ELF-1 (cell line): ENCODE results near the gene SOX6.

ENCODE experiments used
- DNase-seq: peaks from one replicate; pipeline ENCODE4 v3.0.0-alpha.2; 2016; ENCODE audit warnings: low read depth, low spot score

SOX6 gene

DNA sequence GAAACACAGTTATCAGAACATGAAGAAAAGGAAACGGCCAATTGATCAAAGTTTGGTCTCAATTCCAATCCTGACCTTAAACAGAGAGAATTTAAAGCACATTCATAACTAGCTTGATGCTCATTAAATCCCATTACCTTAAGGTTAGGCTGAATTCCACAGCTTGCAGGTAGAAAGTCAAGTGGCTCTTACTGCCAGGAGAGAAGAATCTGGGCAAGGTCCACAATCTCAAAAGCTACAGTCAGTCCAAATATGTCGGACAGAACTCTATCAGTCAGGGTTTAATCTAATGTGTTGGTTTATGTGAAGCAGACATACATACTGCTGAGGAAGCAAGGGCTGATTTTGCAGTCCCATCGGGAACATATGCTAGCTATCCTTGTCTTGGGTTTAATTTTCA is 348.8 kb downstream of the SOX6 start:
- DNase-seq, result no peak

GRCh38 chr11:16002942-16003341 is 353.4 kb downstream of the SOX6 start:
- DNase-seq, result no peak

DNA sequence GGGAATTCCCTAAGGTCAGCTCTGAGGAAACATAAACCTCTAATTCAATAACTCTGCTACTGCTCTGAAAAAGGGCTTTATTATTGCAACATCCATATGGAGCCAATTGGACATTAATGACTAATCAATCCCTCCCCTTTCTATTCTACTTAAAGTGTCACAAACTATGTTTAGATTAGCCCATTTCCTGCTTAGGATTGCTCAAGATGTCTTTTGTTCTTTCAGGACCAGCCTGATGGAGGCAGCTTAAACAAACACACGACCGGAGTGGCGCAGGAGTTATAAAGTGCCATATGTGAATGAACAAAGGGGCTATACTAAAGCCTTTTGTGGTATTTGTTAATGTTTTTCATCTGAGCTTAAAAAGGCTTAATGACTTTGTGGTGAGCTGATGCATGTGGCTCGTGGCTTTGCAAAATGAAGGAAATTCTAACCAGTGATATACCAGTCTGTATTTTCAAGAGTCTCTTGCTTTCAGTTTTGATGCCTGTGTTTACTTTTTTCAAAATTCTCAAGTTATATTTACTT is 354.4 kb downstream of the SOX6 start:
- DNase-seq, result no peak

DNA sequence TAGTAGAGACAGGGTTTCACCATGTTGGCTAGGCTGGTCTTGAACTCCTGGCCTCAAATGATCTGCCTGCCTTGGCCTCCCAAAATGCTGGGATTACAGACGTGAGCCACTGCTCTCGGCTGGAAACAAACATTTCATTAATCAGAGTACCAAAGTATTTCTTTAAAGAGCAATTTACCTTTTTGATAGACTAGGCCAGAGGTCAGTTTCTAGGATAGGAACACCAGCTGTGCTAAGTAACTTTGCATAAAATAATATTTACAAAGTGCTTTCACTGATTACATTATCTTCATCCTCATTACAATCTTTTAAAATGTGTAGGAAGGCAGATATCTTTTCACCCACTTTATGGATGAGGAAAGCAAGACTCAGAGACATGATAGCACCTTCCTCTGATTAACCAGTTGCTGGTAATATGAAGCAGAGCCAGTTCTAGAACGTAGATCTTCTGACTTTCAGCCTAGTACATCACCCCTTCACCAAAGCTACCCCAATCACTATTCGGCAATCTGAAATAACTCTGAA is 355.2 kb downstream of the SOX6 start:
- no peak for DNase-seq

DNA sequence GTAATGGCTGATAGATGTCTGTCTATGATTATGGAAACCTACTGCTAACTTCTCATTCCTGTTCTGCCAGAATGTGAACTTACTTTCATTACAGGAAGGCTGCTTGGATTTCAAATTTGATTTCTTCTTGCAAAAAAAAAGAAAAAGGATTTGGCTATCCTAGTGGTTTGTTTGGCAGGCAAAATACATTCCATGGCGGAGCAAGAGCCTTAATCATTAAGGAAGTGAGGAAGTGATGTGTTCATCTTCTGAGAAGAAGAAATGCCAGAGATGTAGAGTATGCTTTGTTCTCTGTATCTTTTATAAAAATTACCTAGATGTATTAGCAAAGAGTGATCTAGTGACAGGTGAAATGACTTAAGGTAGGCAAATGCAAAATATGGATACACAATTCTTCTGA is 356.3 kb downstream of the SOX6 start:
- no peak for DNase-seq

DNA sequence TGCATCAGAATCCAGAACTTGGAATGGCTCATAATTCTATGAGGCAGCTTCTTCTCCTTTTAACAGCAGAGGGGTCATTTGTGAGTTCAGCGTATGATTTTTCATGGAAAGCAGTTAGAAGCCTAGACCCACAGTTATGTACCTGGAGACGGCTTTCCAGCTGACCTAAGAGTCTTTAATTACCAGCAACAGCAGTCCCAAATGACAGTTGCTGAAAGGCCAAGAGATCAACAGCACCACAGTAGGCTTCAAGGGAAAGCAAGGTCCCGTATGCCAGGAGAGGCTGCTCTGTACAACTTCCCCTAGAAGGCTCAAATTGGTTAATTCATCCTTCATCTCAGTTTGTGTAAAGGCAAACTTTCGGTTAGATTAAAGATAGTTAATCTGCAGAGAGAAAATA is 363.0 kb downstream of the SOX6 start:
- peak; percentile 32 for DNase-seq

GRCh38 chr11:15991215-15991614 is 365.1 kb downstream of the SOX6 start:
- DNase-seq, result no peak

- DNase-seq, result no peak
Measured at GRCh38 chr11:15989685-15990084, 366.7 kb downstream of the SOX6 start.

DNA sequence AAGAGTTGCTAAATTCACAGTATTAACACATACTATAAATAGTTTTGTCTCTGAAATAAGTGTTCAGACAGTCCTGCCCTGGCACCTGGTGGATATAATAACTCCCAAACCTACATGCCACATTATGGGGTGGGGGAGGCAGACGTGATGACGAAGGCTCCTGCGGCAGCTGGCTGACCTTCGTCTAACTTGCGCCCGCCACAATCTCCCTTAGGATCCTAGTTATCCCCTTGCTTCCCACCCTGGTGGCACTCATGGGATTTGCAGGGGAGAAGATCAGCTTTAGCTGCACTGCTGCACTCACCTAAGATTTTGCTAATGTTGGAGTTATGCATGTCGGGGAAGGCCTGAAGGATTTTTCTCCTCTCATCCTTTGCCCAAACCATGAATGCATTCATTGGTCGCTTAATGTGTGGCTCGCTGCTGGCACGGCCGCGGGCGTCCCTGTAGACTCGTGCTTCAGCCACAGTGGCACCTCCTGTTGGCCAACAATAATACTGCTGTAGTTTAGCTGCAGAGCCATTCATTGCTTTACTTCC is 367.6 kb downstream of the SOX6 start:
- peak; percentile 65 for DNase-seq

- DNase-seq, result no peak
Measured at GRCh38 chr11:15988016-15988550, 368.3 kb downstream of the SOX6 start.

DNA sequence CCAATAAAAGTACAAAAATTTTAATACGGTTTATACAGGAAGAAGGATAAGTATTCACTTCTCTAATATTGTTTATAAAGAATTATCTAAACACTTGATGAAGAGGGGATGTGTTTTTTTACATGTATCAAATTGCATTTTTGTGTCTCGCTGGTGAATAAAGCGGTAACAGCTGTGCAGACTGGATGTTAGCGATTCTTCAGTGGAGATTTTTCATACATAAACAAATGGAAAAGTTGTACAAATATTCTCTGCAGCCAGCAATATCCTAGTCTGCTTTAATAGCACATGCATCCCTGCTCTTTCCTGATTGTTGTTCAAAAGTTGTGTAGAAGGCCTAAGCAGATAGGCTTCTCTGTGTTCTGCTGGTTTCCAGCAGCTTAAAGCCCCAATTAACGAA is 369.3 kb downstream of the SOX6 start:
- DNase-seq, result no peak

- no peak for DNase-seq
Measured at GRCh38 chr11:15985860-15986139, 370.5 kb downstream of the SOX6 start.

DNA sequence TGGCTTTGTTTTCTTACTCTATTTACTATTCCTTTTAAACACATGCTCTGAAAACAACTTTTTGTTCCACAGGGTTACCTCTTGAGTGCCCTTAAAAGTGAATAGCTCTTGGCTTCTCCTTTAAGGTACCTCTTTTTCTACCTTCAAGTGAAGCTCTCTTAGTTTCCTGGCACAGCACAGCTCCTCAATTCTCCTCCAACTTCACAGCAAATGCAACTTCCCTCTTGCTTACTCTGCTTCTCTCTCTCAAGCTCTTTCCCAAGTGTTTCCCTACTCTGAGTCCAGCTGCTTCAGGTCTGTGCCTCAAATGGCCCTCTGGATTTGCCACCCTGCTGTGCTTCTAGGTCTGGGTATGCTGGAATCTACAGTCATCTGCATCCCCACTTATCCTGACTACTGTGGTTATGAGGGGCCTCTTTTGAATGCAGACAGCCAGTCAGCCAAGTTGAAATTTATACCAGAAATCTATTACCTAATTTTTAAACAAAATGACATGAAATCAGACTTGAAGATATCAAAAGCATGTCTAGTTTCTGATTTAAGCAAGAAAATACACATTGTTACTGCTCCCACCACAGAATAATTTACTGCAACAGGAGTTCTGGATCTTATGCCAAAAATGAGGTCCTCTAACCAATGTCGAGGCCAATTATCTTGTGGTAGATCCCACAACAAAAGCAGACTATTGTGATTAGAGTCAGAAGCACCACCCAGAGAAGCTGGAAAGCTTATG is 371.1 kb downstream of the SOX6 start:
- no peak for DNase-seq

GRCh38 chr11:15981292-15981691 is 375.1 kb downstream of the SOX6 start:
- no peak for DNase-seq

- no peak for DNase-seq
Measured at GRCh38 chr11:15977116-15977515, 379.2 kb downstream of the SOX6 start.

- DNase-seq, result no peak
Measured at GRCh38 chr11:15976433-15977045, 379.8 kb downstream of the SOX6 start.

DNA sequence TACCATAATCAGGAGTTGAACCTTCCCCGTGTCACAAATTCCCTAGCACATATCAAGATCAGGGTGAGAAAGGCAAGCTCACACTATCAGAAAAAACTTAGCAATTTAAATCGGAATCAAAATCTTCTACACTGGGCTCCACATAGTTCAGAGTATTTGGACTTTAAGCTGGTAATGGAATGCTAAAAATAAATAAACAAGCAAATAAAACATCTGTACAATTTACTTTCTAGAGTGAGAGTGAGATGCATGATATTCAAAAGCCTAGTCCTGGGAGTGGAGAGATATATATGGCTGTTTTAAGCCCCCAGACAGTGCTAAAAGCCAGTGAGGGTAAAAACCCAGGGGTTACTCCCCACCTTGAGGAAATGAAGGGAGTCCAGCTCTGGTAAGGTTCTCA is 380.6 kb downstream of the SOX6 start:
- no peak for DNase-seq

DNA sequence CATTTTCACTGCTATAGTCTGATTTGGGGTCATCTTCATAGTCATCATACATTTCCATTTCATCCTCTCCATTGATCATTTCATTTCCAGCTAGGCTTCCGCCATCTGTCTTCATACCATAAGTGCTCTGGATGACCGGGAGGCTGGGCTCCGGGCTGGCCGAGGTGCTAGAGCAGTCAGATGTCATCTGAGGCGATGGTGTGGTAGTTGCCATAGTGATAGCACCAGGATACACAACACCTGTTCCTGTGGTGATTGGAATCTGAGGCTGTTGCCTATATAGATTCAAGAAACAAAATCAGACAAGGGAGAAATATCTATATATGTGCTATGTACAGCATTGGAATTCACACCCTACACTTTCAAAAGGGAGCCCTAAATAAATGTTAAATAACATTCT is 383.5 kb downstream of the SOX6 start:
- no peak for DNase-seq

DNA sequence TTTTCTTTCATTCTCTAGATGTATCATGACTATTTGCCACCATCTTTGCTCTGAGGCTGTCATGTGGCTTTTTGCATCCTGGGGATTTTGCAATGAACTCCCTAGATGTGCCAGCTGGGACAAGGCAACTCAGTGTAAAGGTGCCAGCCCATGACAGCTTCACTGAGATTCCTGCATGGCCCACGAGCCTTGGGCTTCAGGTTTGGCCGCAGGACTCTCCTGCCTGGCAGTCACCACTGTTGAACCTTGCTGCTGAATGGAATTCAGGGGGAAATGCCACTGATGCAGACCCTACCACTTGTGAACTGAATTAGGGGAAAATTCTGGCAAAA is 385.2 kb downstream of the SOX6 start:
- no peak for DNase-seq

- no peak for DNase-seq
Measured at GRCh38 chr11:15970506-15971214, 385.7 kb downstream of the SOX6 start.

DNA sequence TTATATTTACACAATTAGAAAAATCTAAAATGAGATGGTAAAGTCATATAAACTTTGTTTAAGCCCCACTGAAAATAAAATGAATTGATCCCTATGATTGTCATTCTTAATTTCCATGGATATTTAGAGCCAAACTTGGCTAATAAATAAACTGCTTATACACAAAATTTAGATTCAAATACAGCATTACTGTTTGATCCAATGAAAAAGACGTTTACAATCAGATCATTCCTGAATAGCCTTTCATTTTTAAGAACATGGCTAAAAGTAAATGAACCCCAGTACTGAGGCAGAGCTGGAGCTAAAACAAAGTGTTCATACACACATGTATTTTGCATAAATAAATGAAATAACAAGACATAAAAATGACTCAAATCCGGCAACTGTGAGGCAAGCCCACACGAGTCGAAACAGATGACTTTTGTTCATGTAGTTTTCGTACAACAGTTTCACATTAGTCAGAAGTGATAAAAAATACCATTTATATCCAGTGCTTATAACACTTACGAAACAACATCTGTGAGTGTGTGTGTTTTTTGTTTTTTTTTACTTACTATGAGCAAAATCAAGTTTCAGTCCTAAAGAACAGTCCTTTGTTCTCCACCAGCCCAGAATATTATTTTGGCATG is 386.5 kb downstream of the SOX6 start:
- no peak for DNase-seq

GRCh38 chr11:15969281-15969680 is 387.1 kb downstream of the SOX6 start:
- DNase-seq, result no peak
